ENCODE results near the gene MTCL3. TPM values are rescaled to one million over a fixed set of nuclear protein-coding genes. Genes with fewer than 3 reads are reported as not detected.
"Not testable (repeated sequence)": the region's sequence is repeated elsewhere in the genome, so short reads cannot be mapped to it uniquely, and the experiment has no call there.

Gene MTCL3

DNA sequence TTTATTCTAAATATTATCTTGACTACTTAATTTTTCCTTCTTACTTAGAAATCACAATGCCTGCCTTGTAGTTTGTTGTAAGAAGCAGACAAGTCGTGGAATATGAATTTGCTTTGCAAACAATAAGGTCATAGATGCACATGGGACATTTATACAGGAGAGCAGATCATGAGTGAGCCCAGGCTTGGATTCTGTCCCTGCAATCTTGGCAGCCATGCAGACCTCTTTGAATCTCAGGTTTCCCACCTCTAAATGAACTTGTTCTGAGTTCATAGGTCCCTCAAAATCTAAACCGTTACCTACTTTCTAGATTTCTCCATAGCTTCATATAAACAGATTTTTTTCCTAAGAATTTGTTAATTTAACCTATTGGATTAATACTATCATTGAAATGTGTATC lies 79.4 kb downstream of the MTCL3 start:
- H3K27me3 ChIP-seq (ENCODE audit: control insufficient read depth, insufficient read depth, low read length), result no peaks in the 10 kb centered on the region
- no peak overlapping the region for H3K4me3 ChIP-seq (ENCODE audit: low read depth, low read length)
- no peaks in the 10 kb centered on the region for H3K36me3 ChIP-seq (ENCODE audit: control insufficient read depth, insufficient read depth, low read length)
- FAIRE-seq (no peak), DNase-seq (ENCODE audit: low read depth) (no peak)
- TF ChIP-seq, protein P1, sequence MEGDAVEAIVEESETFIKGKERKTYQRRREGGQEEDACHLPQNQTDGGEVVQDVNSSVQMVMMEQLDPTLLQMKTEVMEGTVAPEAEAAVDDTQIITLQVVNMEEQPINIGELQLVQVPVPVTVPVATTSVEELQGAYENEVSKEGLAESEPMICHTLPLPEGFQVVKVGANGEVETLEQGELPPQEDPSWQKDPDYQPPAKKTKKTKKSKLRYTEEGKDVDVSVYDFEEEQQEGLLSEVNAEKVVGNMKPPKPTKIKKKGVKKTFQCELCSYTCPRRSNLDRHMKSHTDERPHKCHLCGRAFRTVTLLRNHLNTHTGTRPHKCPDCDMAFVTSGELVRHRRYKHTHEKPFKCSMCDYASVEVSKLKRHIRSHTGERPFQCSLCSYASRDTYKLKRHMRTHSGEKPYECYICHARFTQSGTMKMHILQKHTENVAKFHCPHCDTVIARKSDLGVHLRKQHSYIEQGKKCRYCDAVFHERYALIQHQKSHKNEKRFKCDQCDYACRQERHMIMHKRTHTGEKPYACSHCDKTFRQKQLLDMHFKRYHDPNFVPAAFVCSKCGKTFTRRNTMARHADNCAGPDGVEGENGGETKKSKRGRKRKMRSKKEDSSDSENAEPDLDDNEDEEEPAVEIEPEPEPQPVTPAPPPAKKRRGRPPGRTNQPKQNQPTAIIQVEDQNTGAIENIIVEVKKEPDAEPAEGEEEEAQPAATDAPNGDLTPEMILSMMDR (IDR thresholded peaks at IDR 0.05; ENCODE audit: insufficient read depth, low read length, severe bottlenecking), result no peak

DNA sequence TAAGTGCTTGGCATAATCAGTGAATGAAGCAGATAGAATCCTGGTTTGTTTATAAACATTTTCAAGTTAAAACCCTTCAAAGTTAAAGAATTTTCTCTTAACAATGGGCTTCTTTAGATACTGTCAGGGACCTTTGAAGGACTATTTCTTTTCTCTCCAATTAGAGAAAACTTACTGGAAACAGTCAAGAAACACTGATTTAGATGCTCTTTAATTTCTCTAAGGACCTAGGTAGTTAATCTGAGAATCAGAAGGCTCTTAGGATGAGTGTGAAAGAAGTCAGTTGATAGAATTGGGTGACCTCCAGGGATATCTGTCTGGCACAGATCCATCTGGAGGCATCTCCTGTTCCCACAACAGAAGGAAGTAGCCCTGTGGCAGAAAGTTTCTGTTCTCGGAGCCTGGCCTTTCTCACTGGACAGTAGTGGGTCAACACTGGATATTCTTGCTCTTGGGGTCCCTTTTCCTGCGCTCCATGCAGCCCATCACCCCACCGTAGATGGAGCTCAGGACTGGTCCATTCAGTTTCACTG lies 82.5 kb downstream of the MTCL3 start:
- DNase-seq (ENCODE audit: low read depth), result no peak
- FAIRE-seq, result no peak
- TF ChIP-seq, protein P1 (IDR thresholded peaks at IDR 0.05; ENCODE audit: insufficient read depth, low read length, severe bottlenecking), result no peak
- H3K36me3 ChIP-seq (ENCODE audit: control insufficient read depth, insufficient read depth, low read length), result no peaks in the 10 kb centered on the region
- no peaks in the 10 kb centered on the region for H3K27me3 ChIP-seq (ENCODE audit: control insufficient read depth, insufficient read depth, low read length)
- no peak overlapping the region for H3K4me3 ChIP-seq (ENCODE audit: low read depth, low read length)

DNA sequence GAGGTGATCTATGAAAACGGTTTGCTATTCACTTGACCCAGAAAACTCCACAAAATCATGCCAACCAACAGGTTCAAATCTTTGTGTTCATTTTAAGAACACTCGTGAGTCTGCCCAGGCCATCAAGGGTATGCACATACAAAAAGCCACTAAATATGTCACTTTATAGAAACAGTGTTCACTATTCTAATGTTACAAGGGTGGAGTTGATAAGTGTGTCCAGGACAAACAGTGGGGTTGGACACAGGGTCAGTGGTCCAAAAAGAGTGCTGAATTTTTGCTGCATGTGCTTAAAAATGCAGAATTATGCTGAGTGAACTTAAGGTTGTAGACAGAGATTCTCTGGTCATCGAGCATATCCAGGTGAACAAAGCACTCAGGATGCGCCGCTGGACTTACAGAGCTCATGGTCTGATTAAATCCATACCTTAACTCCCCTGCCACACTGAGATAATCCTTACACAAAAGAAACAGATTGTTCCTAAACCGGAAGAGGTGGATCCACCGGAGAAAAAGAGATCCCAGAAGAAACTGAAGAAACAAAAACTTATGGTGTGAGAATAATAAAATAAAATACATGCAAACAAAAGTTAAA lies 83.4 kb downstream of the MTCL3 start:
- Histone ChIP-seq H3K36me3 (ENCODE audit: control insufficient read depth, insufficient read depth, low read length) (no peaks in the 10 kb centered on the region), H3K27me3 (ENCODE audit: control insufficient read depth, insufficient read depth, low read length) (no peaks in the 10 kb centered on the region), H3K4me3 (ENCODE audit: low read depth, low read length) (no peak overlapping the region)
- FAIRE-seq (no peak), DNase-seq (ENCODE audit: low read depth) (no peak)
- TF ChIP-seq, protein P1 (IDR thresholded peaks at IDR 0.05; ENCODE audit: insufficient read depth, low read length, severe bottlenecking), result no peak

DNA sequence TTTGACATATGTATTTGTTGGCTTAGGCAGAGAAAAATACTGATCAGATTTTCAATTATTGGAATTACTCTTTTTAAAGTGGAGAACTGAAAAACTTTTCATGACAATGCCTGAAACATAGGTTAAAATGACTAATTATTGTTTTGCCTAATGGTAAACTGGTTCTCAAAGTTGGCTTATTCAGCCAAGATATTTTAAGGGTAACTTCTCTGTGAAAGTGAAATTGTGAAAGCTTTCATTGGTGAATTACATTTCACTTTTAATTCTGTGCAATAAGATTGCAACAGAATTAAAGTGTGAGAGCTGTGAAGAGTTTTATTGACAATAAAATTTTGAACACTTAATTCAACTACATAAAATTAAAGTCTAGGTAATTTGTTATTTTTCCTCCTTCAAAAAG lies 84.5 kb downstream of the MTCL3 start:
- Histone ChIP-seq H3K36me3 (ENCODE audit: control insufficient read depth, insufficient read depth, low read length) (no peaks in the 10 kb centered on the region), H3K4me3 (ENCODE audit: low read depth, low read length) (no peak overlapping the region), H3K27me3 (ENCODE audit: control insufficient read depth, insufficient read depth, low read length) (no peaks in the 10 kb centered on the region)
- no peak for DNase-seq (ENCODE audit: low read depth)
- TF ChIP-seq, protein P1 (IDR thresholded peaks at IDR 0.05; ENCODE audit: insufficient read depth, low read length, severe bottlenecking), result no peak
- FAIRE-seq, result no peak

DNA sequence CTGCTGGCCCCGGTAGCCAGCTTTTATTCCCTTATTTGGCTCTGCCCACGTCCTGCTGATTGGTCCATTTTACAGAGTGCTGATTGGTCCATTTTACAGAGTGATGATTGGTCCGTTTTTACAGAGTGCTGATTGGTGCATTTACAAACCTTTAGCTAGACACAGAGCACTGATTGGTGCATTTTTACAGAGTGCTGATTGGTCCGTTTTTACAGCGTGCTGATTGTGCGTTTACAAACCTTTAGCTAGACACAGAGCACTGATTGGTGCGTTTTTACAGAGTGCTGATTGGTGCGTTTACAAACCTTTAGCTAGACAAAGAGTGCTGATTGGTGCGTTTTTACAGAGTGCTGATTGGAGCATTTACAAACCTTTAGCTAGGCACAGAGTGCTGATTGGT lies 90.6 kb downstream of the MTCL3 start:
- not testable (repeated sequence) for DNase-seq (ENCODE audit: low read depth); FAIRE-seq; H3K27me3 ChIP-seq (ENCODE audit: control insufficient read depth, insufficient read depth, low read length)

DNA sequence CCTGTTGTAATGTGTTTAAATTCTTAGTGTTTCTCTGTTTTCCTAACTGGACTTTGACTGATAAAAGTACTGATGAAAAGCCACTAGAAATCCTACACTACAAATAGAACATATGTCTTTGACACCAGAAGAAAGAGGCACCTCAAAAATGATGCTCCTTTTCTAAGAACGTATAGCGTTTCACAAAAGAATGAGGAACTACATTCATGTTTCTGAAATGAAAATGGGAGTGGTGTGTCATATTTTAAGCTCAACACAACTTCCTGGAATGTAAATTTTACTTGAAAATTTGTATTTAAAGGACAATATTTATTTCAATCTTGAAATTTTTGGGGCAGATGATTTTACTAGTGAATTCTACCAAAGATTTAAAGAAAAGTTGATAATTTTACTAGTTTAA lies 95.2 kb downstream of the MTCL3 start:
- DNase-seq (ENCODE audit: low read depth) (peak; percentile 37), FAIRE-seq (no peak)
- Histone ChIP-seq H3K4me3 (ENCODE audit: low read depth, low read length) (no peak overlapping the region), H3K36me3 (ENCODE audit: control insufficient read depth, insufficient read depth, low read length) (no peaks in the 10 kb centered on the region), H3K27me3 (ENCODE audit: control insufficient read depth, insufficient read depth, low read length) (no peaks in the 10 kb centered on the region)
- TF ChIP-seq, protein P1 (IDR thresholded peaks at IDR 0.05; ENCODE audit: insufficient read depth, low read length, severe bottlenecking), result no peak

More for the DNA sequence above, 90.6 kb downstream of the MTCL3 start:
- H3K36me3 ChIP-seq (ENCODE audit: control insufficient read depth, insufficient read depth, low read length); H3K4me3 ChIP-seq (ENCODE audit: low read depth, low read length): not testable (repeated sequence)

Other genes starting within 250 kb of the MTCL3 start
- gene ECHDC1, start 175.7 kb downstream of the MTCL3 start, total RNA-seq, result 25.6 and 30.3 TPM in 2 replicates
- not detected in 2 replicates for gene KIAA0408, start 59.9 kb downstream of the MTCL3 start, total RNA-seq
- gene C6orf58, start 57.8 kb upstream of the MTCL3 start, total RNA-seq, result not detected in 2 replicates